Measurements from ENCODE around the gene WFDC1.

The WFDC1 gene

GRCh38 chr16:84323606-84324005 lies 28.9 kb downstream of the WFDC1 start:
- Histone ChIP-seq H3K36me3 (replicated peaks) (no peaks in the 10 kb centered on the region), H3K27ac (no peak overlapping the region), H3K4me3 (ENCODE audit: low read depth, low read length) (no peak overlapping the region), H3K27me3 (replicated peaks) (no peaks in the 10 kb centered on the region)
- TF ChIP-seq CTCF (IDR thresholded peaks at IDR 0.05; ENCODE audit: low read depth, low read length, missing control alignments), result no peak
- in situ Hi-C loops (cut with HindIII; ENCODE audit: low pct_ligation_motif_present, low sequenced_read_pairs), result no loop called here
- DNase-seq, result no peak

GRCh38 chr16:84324434-84325262 lies 30.0 kb downstream of the WFDC1 start:
- in situ Hi-C loops (cut with HindIII; ENCODE audit: low pct_ligation_motif_present, low sequenced_read_pairs), result no loop called here
- no peak overlapping the region for H3K27ac ChIP-seq
- no peaks in the 10 kb centered on the region for H3K36me3 ChIP-seq (replicated peaks)
- TF ChIP-seq CTCF (IDR thresholded peaks at IDR 0.05; ENCODE audit: low read depth, low read length, missing control alignments), result no peak
- H3K27me3 ChIP-seq (replicated peaks), result no peaks in the 10 kb centered on the region
- no peak for DNase-seq
- H3K4me3 ChIP-seq (ENCODE audit: low read depth, low read length), result no peak overlapping the region

GRCh38 chr16:84326545-84326944 lies 31.9 kb downstream of the WFDC1 start:
- no peaks in the 10 kb centered on the region for H3K27me3 ChIP-seq (replicated peaks)
- no peak for DNase-seq
- no peak overlapping the region for H3K27ac ChIP-seq
- no peaks in the 10 kb centered on the region for H3K36me3 ChIP-seq (replicated peaks)
- no peak overlapping the region for H3K4me3 ChIP-seq (ENCODE audit: low read depth, low read length)
- TF ChIP-seq CTCF (IDR thresholded peaks at IDR 0.05; ENCODE audit: low read depth, low read length, missing control alignments), result no peak
- in situ Hi-C loops (cut with HindIII; ENCODE audit: low pct_ligation_motif_present, low sequenced_read_pairs), result no loop called here

- no peak overlapping the region for H3K27ac ChIP-seq
- no peak for DNase-seq
- no peak for TF ChIP-seq CTCF (IDR thresholded peaks at IDR 0.05; ENCODE audit: low read depth, low read length, missing control alignments)
- no peaks in the 10 kb centered on the region for H3K36me3 ChIP-seq (replicated peaks)
- in situ Hi-C loops (cut with HindIII; ENCODE audit: low pct_ligation_motif_present, low sequenced_read_pairs), result no loop called here
- H3K4me3 ChIP-seq (ENCODE audit: low read depth, low read length), result no peak overlapping the region
- no peaks in the 10 kb centered on the region for H3K27me3 ChIP-seq (replicated peaks)
Measured at GRCh38 chr16:84327926-84328505, 33.3 kb downstream of the WFDC1 start.

- DNase-seq, result no peak
- in situ Hi-C loops (cut with HindIII; ENCODE audit: low pct_ligation_motif_present, low sequenced_read_pairs), result no loop called here
- Histone ChIP-seq H3K27ac (no peak overlapping the region), H3K36me3 (replicated peaks) (no peaks in the 10 kb centered on the region), H3K4me3 (ENCODE audit: low read depth, low read length) (no peak overlapping the region), H3K27me3 (replicated peaks) (no peaks in the 10 kb centered on the region)
- TF ChIP-seq CTCF (IDR thresholded peaks at IDR 0.05; ENCODE audit: low read depth, low read length, missing control alignments), result no peak
Measured at GRCh38 chr16:84329016-84329415, 34.3 kb downstream of the WFDC1 start.

All from brain microvascular endothelial cell (primary cell).